DOHH2 (cell line): ENCODE data around the gene RPAP2.
"Not testable (repeated sequence)": the region's sequence is repeated elsewhere in the genome, so short reads cannot be mapped to it uniquely, and the experiment has no call there.

ENCODE experiments used
- H3F3A ChIP-seq: fragments of 200-600 bp; sonication (generic), shearing (Covaris generic); 2 replicates; pipeline ENCODE4 v1.6.0; 2016; ENCODE audit warnings: antibody characterized with exemption, mild to moderate bottlenecking; ENCODE audit not compliant: control insufficient read depth, insufficient read depth
- H3K27ac ChIP-seq: fragments of 200-600 bp; sonication (generic); 2 replicates; pipeline ENCODE4 v1.5.1; 2014; ENCODE audit warnings: low read depth, mild to moderate bottlenecking, low read length, moderate library complexity
- H3K27me3 ChIP-seq: fragments of 200-600 bp; sonication (generic); 2 replicates; pipeline ENCODE4 v1.6.1; 2014; ENCODE audit warnings: mild to moderate bottlenecking, low read length, mixed read lengths; ENCODE audit not compliant: control insufficient read depth
- H3K36me3 ChIP-seq: fragments of 200-600 bp; sonication (generic); 2 replicates; pipeline ENCODE4 v1.6.1; 2014; ENCODE audit warnings: mild to moderate bottlenecking, low read length, moderate library complexity, mixed read lengths; ENCODE audit not compliant: control insufficient read depth
- H3K4me1 ChIP-seq: fragments of 200-600 bp; sonication (generic); 2 replicates; pipeline ENCODE4 v1.6.1; 2014; ENCODE audit warnings: mild to moderate bottlenecking, low read length, mixed read lengths; ENCODE audit not compliant: control insufficient read depth
- H3K4me2 ChIP-seq: fragments of 200-600 bp; sonication (generic); 2 replicates; pipeline ENCODE4 v1.6.0; 2014; ENCODE audit warnings: mild to moderate bottlenecking, low read length, moderate library complexity
- H3K4me3 ChIP-seq: fragments of 200-600 bp; sonication (generic); 2 replicates; pipeline ENCODE4 v1.5.1; 2014; ENCODE audit warnings: mild to moderate bottlenecking, low read length, mixed read lengths
- H3K79me2 ChIP-seq: fragments of 200-600 bp; sonication (generic); 2 replicates; pipeline ENCODE4 v1.6.1; 2014; ENCODE audit warnings: mild to moderate bottlenecking, low read length, mixed read lengths; ENCODE audit not compliant: control insufficient read depth
- H3K9me2 ChIP-seq: fragments of 200-600 bp; sonication (generic); replicated peaks from 2 replicates; pipeline ENCODE4 v1.6.1; 2014; ENCODE audit warnings: mild to moderate bottlenecking, low read length, mixed read lengths; ENCODE audit not compliant: control insufficient read depth
- H3K9me3 ChIP-seq: fragments of 200-600 bp; sonication (generic); 2 replicates; pipeline ENCODE4 v1.6.1; 2014; ENCODE audit warnings: antibody characterized with exemption, low read length, mixed read lengths; ENCODE audit not compliant: control insufficient read depth, insufficient read depth
- H4K20me1 ChIP-seq: fragments of 200-600 bp; sonication (generic); 2 replicates; pipeline ENCODE4 v1.6.0; 2014; ENCODE audit warnings: low read depth, mild to moderate bottlenecking, antibody characterized with exemption, low read length, moderate library complexity; ENCODE audit not compliant: control insufficient read depth, insufficient read depth
- EZH2phosphoT487 ChIP-seq: fragments of 200-600 bp; sonication (generic); IDR thresholded peaks from 2 replicates; pipeline ENCODE4 v1.6.1; 2017; ENCODE audit warnings: borderline replicate concordance, mild to moderate bottlenecking, antibody characterized with exemption, low read length, moderate library complexity, mixed read lengths
- TF ChIP-seq, protein P1 (sequence below): fragments of 200-600 bp; sonication (generic); IDR thresholded peaks from one replicate; pipeline ENCODE4 v1.5.1; 2014; ENCODE audit warnings: antibody characterized with exemption, mild to moderate bottlenecking, low read depth, low read length; ENCODE audit not compliant: poor library complexity, severe bottlenecking

Gene RPAP2

DNA sequence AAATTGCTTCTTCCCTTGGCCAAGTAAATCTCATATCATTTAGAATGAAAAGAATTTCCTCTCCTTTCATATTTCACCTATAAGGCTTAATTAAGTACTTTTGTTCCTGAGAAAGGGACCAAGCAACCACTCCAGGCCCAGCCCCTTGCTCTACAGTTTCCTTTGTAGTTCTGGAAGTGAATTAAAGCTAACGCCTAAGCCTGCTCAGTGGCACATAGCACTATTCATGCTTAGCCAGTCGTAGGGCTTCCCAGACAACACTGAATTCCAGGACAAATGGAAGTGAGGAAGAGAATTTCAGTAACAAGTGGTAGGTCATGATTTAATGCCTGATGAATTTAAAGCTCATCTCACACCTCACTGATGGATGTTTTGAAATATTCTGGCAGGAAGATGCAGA is 73.3 kb downstream of the RPAP2 start:
- no peaks in the 10 kb centered on the region for H3K27me3 ChIP-seq
- no peaks in the 10 kb centered on the region for H3K36me3 ChIP-seq
- H3K4me2 ChIP-seq, result no peak overlapping the region
- no peaks in the 10 kb centered on the region for H3F3A ChIP-seq
- no peaks in the 10 kb centered on the region for H3K4me1 ChIP-seq
- no peak for TF ChIP-seq EZH2phosphoT487
- TF ChIP-seq, protein P1, sequence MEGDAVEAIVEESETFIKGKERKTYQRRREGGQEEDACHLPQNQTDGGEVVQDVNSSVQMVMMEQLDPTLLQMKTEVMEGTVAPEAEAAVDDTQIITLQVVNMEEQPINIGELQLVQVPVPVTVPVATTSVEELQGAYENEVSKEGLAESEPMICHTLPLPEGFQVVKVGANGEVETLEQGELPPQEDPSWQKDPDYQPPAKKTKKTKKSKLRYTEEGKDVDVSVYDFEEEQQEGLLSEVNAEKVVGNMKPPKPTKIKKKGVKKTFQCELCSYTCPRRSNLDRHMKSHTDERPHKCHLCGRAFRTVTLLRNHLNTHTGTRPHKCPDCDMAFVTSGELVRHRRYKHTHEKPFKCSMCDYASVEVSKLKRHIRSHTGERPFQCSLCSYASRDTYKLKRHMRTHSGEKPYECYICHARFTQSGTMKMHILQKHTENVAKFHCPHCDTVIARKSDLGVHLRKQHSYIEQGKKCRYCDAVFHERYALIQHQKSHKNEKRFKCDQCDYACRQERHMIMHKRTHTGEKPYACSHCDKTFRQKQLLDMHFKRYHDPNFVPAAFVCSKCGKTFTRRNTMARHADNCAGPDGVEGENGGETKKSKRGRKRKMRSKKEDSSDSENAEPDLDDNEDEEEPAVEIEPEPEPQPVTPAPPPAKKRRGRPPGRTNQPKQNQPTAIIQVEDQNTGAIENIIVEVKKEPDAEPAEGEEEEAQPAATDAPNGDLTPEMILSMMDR, result no peak
- no peak overlapping the region for H3K4me3 ChIP-seq
- H3K9me3 ChIP-seq, result no peaks in the 10 kb centered on the region
- no peaks in the 10 kb centered on the region for H4K20me1 ChIP-seq
- no peak overlapping the region for H3K27ac ChIP-seq
- no peaks in the 10 kb centered on the region for H3K79me2 ChIP-seq
- H3K9me2 ChIP-seq, result no peaks in the 10 kb centered on the region

DNA sequence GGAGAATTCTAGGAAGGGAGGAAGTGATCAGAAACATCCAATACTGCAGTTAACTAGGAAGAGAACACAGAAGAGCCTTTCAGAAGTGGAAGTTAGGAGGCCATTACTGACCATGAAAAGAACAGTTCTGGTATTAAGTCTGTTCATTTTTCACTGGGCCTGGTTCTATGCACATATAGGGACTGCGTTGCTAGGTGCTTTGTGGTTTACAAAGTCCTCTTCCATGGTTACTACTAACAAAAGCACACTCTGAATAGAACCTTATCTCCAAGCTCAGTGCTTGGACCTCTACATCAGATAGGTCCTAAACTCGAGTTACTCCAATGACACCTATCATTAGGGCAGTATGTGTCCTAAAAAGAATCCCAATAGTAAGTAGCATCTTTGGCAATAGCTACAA is 75.4 kb downstream of the RPAP2 start:
- no peaks in the 10 kb centered on the region for H3K4me1 ChIP-seq
- no peaks in the 10 kb centered on the region for H4K20me1 ChIP-seq
- TF ChIP-seq, protein P1, result no peak
- no peak for TF ChIP-seq EZH2phosphoT487
- no peak overlapping the region for H3K27ac ChIP-seq
- H3K4me2 ChIP-seq, result no peak overlapping the region
- no peaks in the 10 kb centered on the region for H3K9me3 ChIP-seq
- no peaks in the 10 kb centered on the region for H3K36me3 ChIP-seq
- no peaks in the 10 kb centered on the region for H3K27me3 ChIP-seq
- H3K9me2 ChIP-seq, result no peaks in the 10 kb centered on the region
- H3F3A ChIP-seq, result no peaks in the 10 kb centered on the region; the same call in 1 of the 2 replicates
- no peaks in the 10 kb centered on the region for H3K79me2 ChIP-seq
- H3K4me3 ChIP-seq, result no peak overlapping the region

DNA sequence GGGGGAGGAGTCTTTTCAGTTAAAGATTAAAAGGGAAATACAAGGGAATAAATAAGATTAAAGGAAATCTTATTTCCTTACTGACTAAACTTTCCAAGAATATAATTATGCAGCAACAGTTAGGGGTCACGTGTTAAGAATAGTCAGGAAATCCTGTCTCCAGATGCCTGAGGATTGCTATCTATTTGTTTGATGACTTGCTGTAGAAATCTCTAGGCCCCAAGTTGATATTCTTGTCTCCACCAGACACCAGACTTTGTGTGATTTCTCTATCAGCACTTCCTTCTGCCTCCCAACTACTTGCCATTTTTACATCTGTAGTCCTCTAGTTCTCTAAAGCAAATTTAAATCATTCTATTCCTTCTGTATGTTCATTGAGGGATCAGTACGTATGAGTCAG is 77.5 kb downstream of the RPAP2 start:
- Histone ChIP-seq H3F3A (no peaks in the 10 kb centered on the region; the same call in 1 of the 2 replicates), H3K4me3 (no peak overlapping the region), H3K27ac (no peak overlapping the region), H3K79me2 (no peaks in the 10 kb centered on the region), H3K9me3 (no peaks in the 10 kb centered on the region), H3K4me1 (no peaks in the 10 kb centered on the region), H3K27me3 (no peaks in the 10 kb centered on the region), H3K9me2 (no peaks in the 10 kb centered on the region), H3K36me3 (0 out of 2 replicates have a peak, but pooled peaks cover 4% of the 10 kb centered on the region), H3K4me2 (no peak overlapping the region), H4K20me1 (no peaks in the 10 kb centered on the region)
- no peak for TF ChIP-seq EZH2phosphoT487
- TF ChIP-seq, protein P1, result no peak

DNA sequence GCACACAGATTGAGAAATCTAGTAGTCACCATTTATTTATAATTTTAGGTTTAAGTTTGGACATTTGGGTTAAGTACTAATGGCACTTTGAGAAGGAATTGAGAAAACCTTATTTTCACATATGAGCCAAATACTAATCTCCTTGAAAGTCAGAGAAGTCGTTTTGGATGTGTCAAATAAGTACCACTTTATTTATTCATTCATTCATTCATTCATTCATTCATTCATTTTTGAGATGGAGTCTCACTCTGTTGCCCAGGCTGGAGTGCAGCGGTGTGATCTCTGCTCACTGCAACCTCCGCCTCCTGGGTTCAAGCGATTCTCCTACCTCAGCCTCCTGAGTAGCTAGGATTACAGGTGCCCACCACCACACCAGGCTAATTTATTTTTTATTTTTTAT is 79.1 kb downstream of the RPAP2 start:
- H3K9me3 ChIP-seq, H3K79me2 ChIP-seq, H3K4me3 ChIP-seq, H3K36me3 ChIP-seq, H3F3A ChIP-seq, H3K27me3 ChIP-seq, H3K9me2 ChIP-seq, H4K20me1 ChIP-seq, H3K27ac ChIP-seq, H3K4me1 ChIP-seq, H3K4me2 ChIP-seq: not testable (repeated sequence)
